CD4-positive, alpha-beta T cell treated with Interleukin-15 for 4 hours (primary cell): ENCODE data around the gene NDUFAF3.
"Not testable (repeated sequence)": the region's sequence is repeated elsewhere in the genome, so short reads cannot be mapped to it uniquely, and the experiment has no call there.

Experiments
- DNase-seq: peaks from one replicate; pipeline ENCODE4 v3.0.0-alpha.2; 2020; ENCODE audit warnings: low spot score

Gene NDUFAF3

DNA sequence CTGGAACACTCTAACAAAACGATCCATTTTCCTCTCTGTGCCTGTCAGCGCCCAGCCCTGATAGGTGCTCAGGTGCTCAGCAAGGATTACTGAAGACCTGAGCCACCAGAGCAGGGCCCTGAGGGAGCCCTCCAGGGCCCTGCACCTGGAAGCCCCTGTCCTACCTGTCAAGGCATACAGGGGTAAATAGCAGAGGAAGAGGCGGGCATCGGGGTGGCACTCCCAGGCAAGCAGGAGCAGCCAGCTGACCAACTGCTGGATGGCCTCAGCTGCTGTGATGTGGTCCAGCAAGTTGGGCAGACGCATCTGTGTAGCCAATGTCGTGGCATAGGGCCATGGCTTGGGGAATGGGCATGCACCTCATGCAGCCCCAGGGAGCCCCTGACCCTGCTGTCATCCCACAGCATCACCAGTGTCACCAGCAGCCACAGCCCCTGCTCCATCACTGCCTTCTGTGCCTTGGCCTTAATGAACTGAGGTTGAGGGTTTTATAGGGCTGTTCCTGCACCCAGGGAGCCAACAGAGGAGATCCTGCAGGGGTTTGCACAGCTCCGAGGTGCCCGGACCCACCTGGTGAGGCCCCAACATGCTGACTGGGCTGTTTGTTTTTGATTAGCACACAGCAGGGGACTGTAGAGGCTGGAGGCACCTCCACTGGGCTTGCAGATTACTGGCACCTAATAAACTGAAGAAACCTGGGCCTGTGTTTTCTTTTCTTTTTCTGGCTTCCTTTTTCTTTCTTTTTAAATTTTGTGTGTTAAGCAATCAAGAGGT lies 22.6 kb upstream of the NDUFAF3 start:
- DNase-seq = no peak

GRCh38 chr3:49001155-49001554 lies 20.8 kb upstream of the NDUFAF3 start:
- no peak for DNase-seq

GRCh38 chr3:49004352-49005302 lies 17.3 kb upstream of the NDUFAF3 start:
- no peak for DNase-seq

DNA sequence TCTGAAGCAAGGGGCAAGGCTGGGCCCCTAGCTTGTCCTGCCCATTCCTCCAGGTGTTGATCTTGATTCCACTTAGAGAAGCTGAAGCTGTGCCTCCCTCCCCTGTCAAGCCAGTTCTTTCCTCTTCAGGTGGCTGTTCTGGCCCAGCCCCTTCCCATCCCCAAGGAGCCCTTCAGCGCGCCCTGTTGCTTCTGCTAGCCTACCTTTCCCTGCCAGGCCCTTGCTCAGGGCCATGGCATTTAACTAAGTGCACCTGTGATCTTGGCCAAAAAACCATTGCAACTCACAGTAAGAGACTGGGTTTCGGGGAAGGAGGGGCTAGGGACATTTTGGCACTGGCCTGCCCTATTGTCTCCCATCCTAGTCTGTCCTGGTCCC lies 16.6 kb upstream of the NDUFAF3 start:
- no peak for DNase-seq

DNA sequence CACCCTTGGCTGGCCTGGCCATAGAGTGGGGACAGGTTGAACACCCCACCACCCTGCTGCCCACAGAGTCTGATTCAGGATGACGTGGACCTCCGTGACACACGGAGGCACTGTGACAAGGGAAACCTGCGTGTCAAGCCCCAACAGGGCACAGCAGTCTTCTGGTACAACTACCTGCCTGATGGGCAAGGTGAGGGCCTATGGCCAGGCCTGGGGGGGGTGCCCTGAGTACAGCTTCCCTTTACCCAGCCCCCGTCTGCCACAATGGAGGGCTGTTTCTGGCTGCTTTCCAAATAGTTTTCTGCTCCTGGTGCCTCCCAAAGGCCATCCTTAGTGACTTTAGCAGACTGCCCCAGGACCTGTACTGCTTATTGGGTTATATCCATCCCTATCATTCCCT lies 15.9 kb upstream of the NDUFAF3 start:
- DNase-seq = no peak

- no peak for DNase-seq
These were observed 15.4 kb upstream of the NDUFAF3 start for GRCh38 chr3:49006408-49007067.

- DNase-seq = peak; percentile 97
These were observed 14.7 kb upstream of the NDUFAF3 start, which contains the start of gene WDR6 for GRCh38 chr3:49007068-49007770. Gene WDR6, plus strand, starts transcription at chr3:49007391. Its CDS starts 41 bp downstream, at chr3:49007432.

DNA sequence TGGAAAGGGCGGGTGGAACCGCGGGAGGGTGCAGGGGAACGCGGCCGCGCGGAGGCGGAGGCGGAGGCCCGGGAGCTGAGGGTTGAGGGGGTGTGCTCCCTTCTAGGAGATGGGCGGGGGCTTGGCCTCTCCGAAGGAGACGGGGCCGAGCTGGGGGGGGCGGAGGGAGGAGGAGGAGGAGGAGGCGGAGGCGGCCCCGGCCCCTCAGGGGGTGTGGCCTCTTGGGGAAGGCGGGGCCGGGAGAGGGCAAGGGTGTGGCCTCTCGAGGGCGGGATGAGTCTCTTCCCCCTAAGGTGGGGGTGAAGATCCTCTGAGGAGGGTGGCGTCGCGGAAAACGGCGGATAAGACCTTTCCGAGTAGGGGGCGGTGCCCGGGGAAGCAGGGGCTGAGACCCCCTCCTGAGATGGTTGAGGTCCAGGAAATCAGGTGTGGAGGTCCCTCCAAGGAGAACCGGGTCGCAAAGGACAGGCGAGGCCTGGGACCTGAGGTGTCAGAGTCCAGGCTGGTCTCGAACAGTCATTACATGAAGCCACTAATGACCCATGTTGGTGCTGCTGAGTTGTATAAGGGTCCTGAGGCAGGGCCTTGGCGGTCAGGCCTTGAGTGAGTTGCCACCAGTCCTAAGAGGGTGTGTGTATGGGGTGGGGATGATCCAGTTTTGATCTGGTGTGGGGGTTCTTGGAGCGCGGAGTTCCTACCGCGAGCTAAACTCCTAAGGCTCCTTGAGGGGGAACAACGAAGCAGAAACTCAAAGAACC lies 14.0 kb upstream of the NDUFAF3 start:
- DNase-seq = peak; percentile 92

DNA sequence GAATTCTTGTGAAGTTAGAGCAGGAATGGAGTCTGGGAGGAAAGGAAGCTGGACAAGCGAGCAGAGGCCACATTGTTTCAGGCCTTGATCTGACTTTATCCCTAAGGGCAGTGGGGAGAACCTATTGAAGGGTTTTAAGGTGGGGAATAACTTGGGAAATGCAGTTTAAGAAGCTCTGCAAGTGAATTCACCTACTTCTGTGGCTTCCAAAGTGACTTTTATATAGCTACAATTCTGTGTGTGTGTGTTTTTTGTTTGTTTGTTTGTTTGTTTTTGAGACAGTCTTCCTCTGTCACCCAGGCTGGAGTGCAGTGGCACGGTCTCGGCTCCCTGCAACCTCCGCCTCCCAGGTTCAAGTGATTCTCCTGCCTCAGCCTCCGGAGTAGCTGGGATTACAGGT lies 13.3 kb upstream of the NDUFAF3 start:
- DNase-seq = not testable (repeated sequence)

DNA sequence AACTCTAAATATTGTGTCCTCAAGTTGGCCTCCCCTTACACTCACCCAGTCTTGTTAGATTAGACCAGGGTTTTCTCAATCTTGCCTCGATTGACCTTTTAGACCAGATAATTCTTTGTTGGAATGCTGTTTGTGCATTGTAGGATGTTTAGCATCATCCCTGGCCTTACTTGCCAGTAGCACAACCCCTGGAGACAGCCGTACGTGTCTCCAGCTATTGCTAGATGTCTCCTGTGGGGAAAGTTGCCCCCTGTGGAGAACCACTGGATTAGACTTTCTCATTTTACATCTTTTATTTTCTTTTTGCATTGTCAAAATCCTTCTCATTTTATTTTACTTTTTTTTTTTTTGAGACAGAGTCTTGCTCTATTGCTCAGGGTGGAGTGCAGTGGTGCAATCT lies 12.5 kb upstream of the NDUFAF3 start:
- no peak for DNase-seq

GRCh38 chr3:49012441-49013017 lies 9.4 kb upstream of the NDUFAF3 start:
- DNase-seq = no peak

GRCh38 chr3:49013113-49013737 lies 8.7 kb upstream of the NDUFAF3 start:
- no peak for DNase-seq

- peak; percentile 55 for DNase-seq
These were observed 7.9 kb upstream of the NDUFAF3 start for GRCh38 chr3:49013738-49014660.

GRCh38 chr3:49015072-49015471 lies 6.8 kb upstream of the NDUFAF3 start:
- DNase-seq = no peak

- no peak for DNase-seq
These were observed 6.2 kb upstream of the NDUFAF3 start for GRCh38 chr3:49015765-49016164.

DNA sequence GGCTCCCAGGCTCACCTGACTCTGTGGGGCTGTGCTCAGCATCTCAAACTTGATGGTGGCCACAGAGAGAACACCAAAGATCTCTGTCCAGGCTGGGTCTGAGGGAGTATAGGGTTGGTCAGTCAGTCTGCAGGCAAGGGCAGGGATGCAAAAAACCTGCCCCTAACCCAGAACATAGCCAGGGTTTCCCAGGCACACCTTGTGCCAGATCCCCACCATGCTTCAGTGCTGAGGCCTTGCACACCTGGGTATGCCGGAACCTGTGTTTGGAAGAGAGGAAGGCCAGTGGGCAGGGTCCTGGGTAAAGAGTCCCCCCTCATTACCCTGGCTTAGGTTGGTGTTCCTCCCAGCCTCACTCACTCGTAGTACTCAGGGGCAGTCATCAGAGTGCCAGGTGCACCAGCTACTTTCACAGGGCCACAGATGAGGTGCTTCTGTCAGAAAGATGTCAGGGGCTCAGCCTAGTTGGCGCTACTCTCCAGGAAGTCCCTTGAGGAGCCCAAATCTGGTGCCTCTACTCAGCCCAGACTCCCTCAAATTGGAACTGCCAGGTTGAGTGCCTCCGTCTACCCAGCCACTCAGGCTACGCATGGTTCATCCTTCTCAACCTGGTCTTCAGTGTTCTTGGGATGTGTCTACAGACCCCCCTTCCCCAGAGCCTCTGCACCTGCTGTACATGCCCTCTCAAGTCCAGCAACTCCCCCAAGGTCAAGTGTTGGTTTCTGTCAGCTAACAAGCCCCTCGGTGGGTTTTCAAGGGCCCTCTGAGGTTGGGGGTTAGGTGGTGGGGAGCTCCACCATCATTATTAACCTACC lies 5.3 kb upstream of the NDUFAF3 start:
- no peak for DNase-seq

GRCh38 chr3:49017229-49017970 lies 4.5 kb upstream of the NDUFAF3 start:
- DNase-seq = no peak
